Karpas-422 (cell line): ENCODE measurements around the gene IKZF1. TPM values are rescaled to one million over a fixed set of nuclear protein-coding genes. Genes with fewer than 3 reads are reported as not detected.
A peak's percentile ranks its signal among the peaks of the same experiment; 100 is the strongest.

Experiments
- DNase-seq: peaks from one replicate; pipeline ENCODE4 v3.0.0-alpha.2; 2015
- H2AFZ ChIP-seq: fragments of 200-600 bp; sonication (generic); 2 replicates; pipeline ENCODE4 v1.6.1; 2014; ENCODE audit warnings: antibody characterized with exemption, low read length, mixed read lengths
- H3K27ac ChIP-seq: fragments of 200-600 bp; sonication (generic); 2 replicates; pipeline ENCODE4 v1.5.1; 2014; ENCODE audit warnings: mild to moderate bottlenecking, low read length, moderate library complexity
- H3K27me3 ChIP-seq: fragments of 200-600 bp; sonication (generic); 2 replicates; pipeline ENCODE4 v1.6.1; 2014; ENCODE audit warnings: low read length, mixed read lengths
- H3K36me3 ChIP-seq: fragments of 200-600 bp; sonication (generic); 2 replicates; pipeline ENCODE4 v1.6.1; 2014; ENCODE audit warnings: low read length, mixed read lengths; ENCODE audit not compliant: insufficient read depth
- H3K4me1 ChIP-seq: fragments of 200-600 bp; sonication (generic); 2 replicates; pipeline ENCODE4 v1.6.1; 2014; ENCODE audit warnings: mild to moderate bottlenecking, low read length, mixed read lengths
- H3K4me2 ChIP-seq: fragments of 200-600 bp; sonication (generic); 2 replicates; pipeline ENCODE4 v1.6.1; 2014; ENCODE audit warnings: low read length, low read depth, mild to moderate bottlenecking; ENCODE audit not compliant: poor library complexity, severe bottlenecking
- H3K4me3 ChIP-seq: fragments of 200-600 bp; sonication (generic); 2 replicates; pipeline ENCODE4 v1.5.1; 2014; ENCODE audit warnings: mild to moderate bottlenecking, antibody characterized with exemption, low read length, mixed read lengths
- H3K79me2 ChIP-seq: fragments of 200-600 bp; sonication (generic); 2 replicates; pipeline ENCODE4 v1.6.1; 2014; ENCODE audit warnings: mild to moderate bottlenecking, low read length, mixed read lengths
- H3K9ac ChIP-seq: fragments of 200-600 bp; sonication (generic); 2 replicates; pipeline ENCODE4 v1.6.0; 2014; ENCODE audit warnings: low read length
- H3K9me2 ChIP-seq: fragments of 200-600 bp; sonication (generic), shearing (Covaris generic); replicated peaks from 2 replicates; pipeline ENCODE4 v1.6.0; 2014; ENCODE audit warnings: mild to moderate bottlenecking, low read length, moderate library complexity; ENCODE audit not compliant: insufficient read depth
- H3K9me3 ChIP-seq: fragments of 300-700, 200-600 bp; sonication (generic); 2 replicates; pipeline ENCODE4 v1.6.1; 2014; ENCODE audit warnings: low read length, mixed read lengths
- H4K20me1 ChIP-seq: fragments of 200-600 bp; sonication (generic); 2 replicates; pipeline ENCODE4 v1.6.1; 2014; ENCODE audit warnings: mild to moderate bottlenecking, antibody characterized with exemption, low read length, low read depth; ENCODE audit not compliant: insufficient read depth
- total RNA-seq: library from RNA; depleted of rRNA; stranded (reverse); fragments of >200 nt; shearing (Covaris generic); gene quantifications from 2 replicates; pipeline ENCODE4 v1.2.3, GENCODE V29; 2014; ENCODE audit warnings: low replicate concordance

IKZF1 gene
- total RNA-seq, 1 experiment from 2014 or later: 117 TPM

GRCh38 chr7:50431316-50431715, 126.8 kb downstream of the IKZF1 start:
- H3K4me3 ChIP-seq: no peak overlapping the region
- H2AFZ ChIP-seq: no peak overlapping the region
- H3K27ac ChIP-seq: no peak overlapping the region
- no peaks in the 10 kb centered on the region for H3K4me1 ChIP-seq
- no peaks in the 10 kb centered on the region for H3K9me2 ChIP-seq
- no peak for DNase-seq
- no peaks in the 10 kb centered on the region for H3K79me2 ChIP-seq
- H3K4me2 ChIP-seq: no peak overlapping the region
- H3K36me3 ChIP-seq: no peaks in the 10 kb centered on the region
- no peaks in the 10 kb centered on the region for H3K27me3 ChIP-seq
- no peaks in the 10 kb centered on the region for H3K9me3 ChIP-seq
- no peak overlapping the region for H3K9ac ChIP-seq
- no peaks in the 10 kb centered on the region for H4K20me1 ChIP-seq

GRCh38 chr7:50431722-50432305, 127.3 kb downstream of the IKZF1 start:
- H3K36me3 ChIP-seq: no peaks in the 10 kb centered on the region
- no peaks in the 10 kb centered on the region for H3K79me2 ChIP-seq
- no peak overlapping the region for H3K27ac ChIP-seq
- H2AFZ ChIP-seq: no peak overlapping the region
- no peaks in the 10 kb centered on the region for H3K9me2 ChIP-seq
- no peaks in the 10 kb centered on the region for H3K9me3 ChIP-seq
- no peak for DNase-seq
- no peaks in the 10 kb centered on the region for H4K20me1 ChIP-seq
- no peaks in the 10 kb centered on the region for H3K4me1 ChIP-seq
- H3K27me3 ChIP-seq: no peaks in the 10 kb centered on the region
- H3K4me3 ChIP-seq: no peak overlapping the region
- H3K4me2 ChIP-seq: no peak overlapping the region
- no peak overlapping the region for H3K9ac ChIP-seq

- H3K27me3 ChIP-seq: no peaks in the 10 kb centered on the region
- no peak overlapping the region for H3K27ac ChIP-seq
- no peaks in the 10 kb centered on the region for H3K4me1 ChIP-seq
- no peak overlapping the region for H3K4me2 ChIP-seq
- no peaks in the 10 kb centered on the region for H3K9me3 ChIP-seq
- no peak overlapping the region for H3K9ac ChIP-seq
- DNase-seq: no peak
- peaks cover 35% of the 10 kb centered on the region; the same call in 1 of the 2 replicates for H3K36me3 ChIP-seq
- H3K79me2 ChIP-seq: peaks cover 7% of the 10 kb centered on the region
- H3K4me3 ChIP-seq: no peak overlapping the region
- H4K20me1 ChIP-seq: no peaks in the 10 kb centered on the region
- no peak overlapping the region for H2AFZ ChIP-seq
- no peaks in the 10 kb centered on the region for H3K9me2 ChIP-seq
Measured at GRCh38 chr7:50436133-50436806, 131.8 kb downstream of the IKZF1 start.

GRCh38 chr7:50446542-50446960, 142.0 kb downstream of the IKZF1 start:
- Histone ChIP-seq H3K9ac (no peak overlapping the region), H3K4me2 (no peak overlapping the region), H3K27ac (no peak overlapping the region), H3K27me3 (no peaks in the 10 kb centered on the region), H3K36me3 (peaks cover 54% of the 10 kb centered on the region), H4K20me1 (0 out of 2 replicates have a peak, but pooled peaks cover 8% of the 10 kb centered on the region), H2AFZ (no peak overlapping the region), H3K9me2 (no peaks in the 10 kb centered on the region), H3K4me3 (no peak overlapping the region), H3K9me3 (no peaks in the 10 kb centered on the region), H3K4me1 (peaks cover 29% of the 10 kb centered on the region), H3K79me2 (peaks cover 87% of the 10 kb centered on the region)
- DNase-seq: no peak

- DNase-seq: no peak
- peak overlapping the region; percentile 98 for H3K9ac ChIP-seq
- peaks cover 65% of the 10 kb centered on the region for H3K79me2 ChIP-seq
- H3K36me3 ChIP-seq: peaks cover 34% of the 10 kb centered on the region
- peak overlapping the region; percentile 69; the same call in 1 of the 2 replicates for H3K27ac ChIP-seq
- H3K27me3 ChIP-seq: no peaks in the 10 kb centered on the region
- H4K20me1 ChIP-seq: 0 out of 2 replicates have a peak, but pooled peaks cover 8% of the 10 kb centered on the region
- peak overlapping the region; percentile 87 for H3K4me3 ChIP-seq
- H3K9me2 ChIP-seq: no peaks in the 10 kb centered on the region
- peaks cover 29% of the 10 kb centered on the region for H3K4me1 ChIP-seq
- H2AFZ ChIP-seq: no peak overlapping the region
- H3K4me2 ChIP-seq: peak overlapping the region; percentile 98
- no peaks in the 10 kb centered on the region for H3K9me3 ChIP-seq
Measured at GRCh38 chr7:50448823-50449222, 144.3 kb downstream of the IKZF1 start.

- Histone ChIP-seq H3K9me2 (no peaks in the 10 kb centered on the region), H3K9me3 (no peaks in the 10 kb centered on the region), H3K79me2 (peaks cover 59% of the 10 kb centered on the region), H3K27me3 (no peaks in the 10 kb centered on the region), H3K4me3 (peak overlapping the region; percentile 87), H2AFZ (peak overlapping the region; percentile 82; the same call in 1 of the 2 replicates), H3K4me2 (peak overlapping the region; percentile 98), H3K4me1 (peaks cover 29% of the 10 kb centered on the region), H4K20me1 (0 out of 2 replicates have a peak, but pooled peaks cover 8% of the 10 kb centered on the region), H3K9ac (peak overlapping the region; percentile 98), H3K27ac (peak overlapping the region; percentile 69), H3K36me3 (peaks cover 27% of the 10 kb centered on the region)
- peak; percentile 50 for DNase-seq
Measured at GRCh38 chr7:50449501-50449880, 145.0 kb downstream of the IKZF1 start.

- Histone ChIP-seq H3K9me2 (no peaks in the 10 kb centered on the region), H3K36me3 (peaks cover 25% of the 10 kb centered on the region), H3K27me3 (no peaks in the 10 kb centered on the region), H3K4me1 (peaks cover 29% of the 10 kb centered on the region), H3K9me3 (no peaks in the 10 kb centered on the region), H3K9ac (peak within 1 kb of the TSS; percentile 98), H2AFZ (peak within 1 kb of the TSS; percentile 93), H4K20me1 (0 out of 2 replicates have a peak, but pooled peaks cover 8% of the 10 kb centered on the region), H3K4me2 (peak within 1 kb of the TSS; percentile 98), H3K4me3 (peak within 1 kb of the TSS; percentile 87), H3K27ac (peak within 1 kb of the TSS; percentile 69), H3K79me2 (peaks cover 54% of the 10 kb centered on the region)
- DNase-seq: peak; percentile 96
Measured at GRCh38 chr7:50449881-50450589, 145.5 kb downstream of the IKZF1 start, which contains the start of gene FIGNL1. FIGNL1 (minus strand) TSS chr7:50450350; CDS start chr7:50447287, 3,063 bp downstream.

- peak overlapping the region; percentile 93 for H2AFZ ChIP-seq
- H3K4me1 ChIP-seq: peaks cover 35% of the 10 kb centered on the region
- peak overlapping the region; percentile 69 for H3K27ac ChIP-seq
- no peaks in the 10 kb centered on the region for H3K9me2 ChIP-seq
- peaks cover 24% of the 10 kb centered on the region for H3K36me3 ChIP-seq
- 0 out of 2 replicates have a peak, but pooled peaks cover 8% of the 10 kb centered on the region for H4K20me1 ChIP-seq
- H3K4me2 ChIP-seq: peak overlapping the region; percentile 98
- H3K9me3 ChIP-seq: no peaks in the 10 kb centered on the region
- peak overlapping the region; percentile 98 for H3K9ac ChIP-seq
- peak overlapping the region; percentile 87 for H3K4me3 ChIP-seq
- peaks cover 48% of the 10 kb centered on the region for H3K79me2 ChIP-seq
- peak; percentile 73 for DNase-seq
- no peaks in the 10 kb centered on the region for H3K27me3 ChIP-seq
Measured at GRCh38 chr7:50450590-50451032, 146.1 kb downstream of the IKZF1 start.
